ENCODE measurements around the gene RTN4RL2. TPM values are rescaled to one million over a fixed set of nuclear protein-coding genes. Genes with fewer than 3 reads are reported as not detected.

The RTN4RL2 gene
- total RNA-seq, 1 experiment from 2014 or later = 5.5 TPM

DNA sequence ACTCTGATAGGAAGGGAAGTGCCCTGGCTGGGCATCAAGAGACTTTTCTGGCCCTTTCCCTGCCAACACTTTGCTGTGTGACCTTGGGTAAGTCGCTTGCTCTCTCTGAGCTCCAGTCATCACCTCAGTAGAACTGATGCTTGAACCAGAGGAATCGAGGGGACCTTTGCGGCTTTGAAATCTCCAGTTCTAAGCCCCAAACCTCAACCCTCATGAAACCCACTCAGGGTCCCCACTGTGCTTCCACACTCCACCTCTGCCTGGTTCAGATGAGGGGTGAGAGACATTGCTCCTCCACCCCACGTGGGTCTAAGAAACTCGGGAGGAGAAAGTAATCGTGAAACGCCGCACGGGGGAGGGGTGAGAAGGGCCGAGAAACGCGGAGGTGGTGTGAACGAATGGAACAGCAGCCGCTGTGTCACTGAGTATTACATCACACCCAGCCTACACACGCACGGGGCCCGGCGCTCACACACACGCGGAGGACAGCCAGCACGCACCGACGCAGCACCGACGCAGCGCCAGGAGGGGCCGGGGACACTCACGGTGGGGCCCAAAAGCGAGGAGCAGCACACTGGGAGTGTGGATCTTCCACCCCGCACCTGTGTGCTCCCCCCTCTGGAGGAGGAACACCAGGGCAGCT lies 4.3 kb downstream of the RTN4RL2 start:
- H3K9me3 Mint-ChIP-seq (ENCODE audit: unreplicated experiment) = no peaks in the 10 kb centered on the region
- Histone ChIP-seq H3K36me3 (ENCODE audit: control insufficient read depth, insufficient read depth, low read length) (no peaks in the 10 kb centered on the region), H3K27me3 (replicated peaks; ENCODE audit: control insufficient read depth, insufficient read depth, low read length) (no peaks in the 10 kb centered on the region), H3K4me1 (peaks cover 2% of the 10 kb centered on the region; the same call in 1 of the 2 replicates), H3K9me3 (no peaks in the 10 kb centered on the region), H3K4me3 (ENCODE audit: low read depth, low read length) (no peak overlapping the region)
- H3K27me3 Mint-ChIP-seq (ENCODE audit: insufficient read depth, unreplicated experiment) = peaks cover 7% of the 10 kb centered on the region
- ChIA-PET POLR2A (no interaction called here), CTCF (interaction anchor here (1.6 to 2.0 kb wide), 2 partner anchors 12 kb away, joined by 5 to 6 read pairs; no protein-coding TSS in a partner anchor)
- peaks cover 7% of the 10 kb centered on the region for H3K36me3 Mint-ChIP-seq (ENCODE audit: insufficient read depth, unreplicated experiment)
- BruUV-seq (replicated peaks) = no TSS peak
- no peak overlapping the region for H3K4me3 Mint-ChIP-seq (ENCODE audit: unreplicated experiment)
- no peak overlapping the region for H3K27ac Mint-ChIP-seq (ENCODE audit: unreplicated experiment)
- intact Hi-C loops (cut with micrococcal nuclease; ENCODE audit: unreplicated experiment) = no loop called here
- TF ChIP-seq, protein P1, sequence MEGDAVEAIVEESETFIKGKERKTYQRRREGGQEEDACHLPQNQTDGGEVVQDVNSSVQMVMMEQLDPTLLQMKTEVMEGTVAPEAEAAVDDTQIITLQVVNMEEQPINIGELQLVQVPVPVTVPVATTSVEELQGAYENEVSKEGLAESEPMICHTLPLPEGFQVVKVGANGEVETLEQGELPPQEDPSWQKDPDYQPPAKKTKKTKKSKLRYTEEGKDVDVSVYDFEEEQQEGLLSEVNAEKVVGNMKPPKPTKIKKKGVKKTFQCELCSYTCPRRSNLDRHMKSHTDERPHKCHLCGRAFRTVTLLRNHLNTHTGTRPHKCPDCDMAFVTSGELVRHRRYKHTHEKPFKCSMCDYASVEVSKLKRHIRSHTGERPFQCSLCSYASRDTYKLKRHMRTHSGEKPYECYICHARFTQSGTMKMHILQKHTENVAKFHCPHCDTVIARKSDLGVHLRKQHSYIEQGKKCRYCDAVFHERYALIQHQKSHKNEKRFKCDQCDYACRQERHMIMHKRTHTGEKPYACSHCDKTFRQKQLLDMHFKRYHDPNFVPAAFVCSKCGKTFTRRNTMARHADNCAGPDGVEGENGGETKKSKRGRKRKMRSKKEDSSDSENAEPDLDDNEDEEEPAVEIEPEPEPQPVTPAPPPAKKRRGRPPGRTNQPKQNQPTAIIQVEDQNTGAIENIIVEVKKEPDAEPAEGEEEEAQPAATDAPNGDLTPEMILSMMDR (IDR thresholded peaks at IDR 0.05; ENCODE audit: insufficient read depth in 1 of 2, low read depth in 1 of 2, low read length in 1 of 2, severe bottlenecking in 1 of 2, unreplicated experiment in 1 of 2) = no peak
- H3K4me1 Mint-ChIP-seq (ENCODE audit: low read depth, unreplicated experiment) = peaks cover 5% of the 10 kb centered on the region
- DNase-seq = no peak

DNA sequence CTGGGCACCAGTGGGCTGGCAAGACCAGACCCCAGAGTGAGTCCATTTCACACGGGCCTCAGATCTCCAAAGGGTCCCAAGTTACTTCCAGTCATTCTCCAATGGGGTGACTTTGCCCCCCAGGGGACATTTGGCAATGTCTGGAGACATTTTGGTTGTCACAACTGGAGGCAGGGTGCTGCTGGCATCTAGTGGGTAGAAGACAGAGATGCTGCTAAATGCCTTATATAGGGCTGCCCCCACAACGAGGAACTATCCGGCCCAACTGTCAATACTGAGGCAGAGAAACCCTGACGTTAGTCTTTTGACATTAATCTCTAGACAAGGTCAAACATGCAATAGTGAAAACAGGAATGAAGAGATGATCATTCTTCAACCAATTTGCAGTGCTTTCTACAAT lies 6.4 kb downstream of the RTN4RL2 start:
- no peak overlapping the region for H3K4me3 Mint-ChIP-seq (ENCODE audit: unreplicated experiment)
- ChIA-PET CTCF (interaction anchor here (1.6 kb wide), 1 partner anchor 10 kb away, joined by 6 read pairs; no protein-coding TSS in a partner anchor), POLR2A (no interaction called here)
- no peaks in the 10 kb centered on the region for H3K4me1 Mint-ChIP-seq (ENCODE audit: low read depth, unreplicated experiment)
- H3K27ac Mint-ChIP-seq (ENCODE audit: unreplicated experiment) = no peak overlapping the region
- H3K9me3 ChIP-seq = no peaks in the 10 kb centered on the region
- no peaks in the 10 kb centered on the region for H3K9me3 Mint-ChIP-seq (ENCODE audit: unreplicated experiment)
- no peak for DNase-seq
- intact Hi-C loops (cut with micrococcal nuclease; ENCODE audit: unreplicated experiment) = no loop called here
- no peaks in the 10 kb centered on the region for H3K27me3 ChIP-seq (replicated peaks; ENCODE audit: control insufficient read depth, insufficient read depth, low read length)
- no peaks in the 10 kb centered on the region for H3K36me3 Mint-ChIP-seq (ENCODE audit: insufficient read depth, unreplicated experiment)
- TF ChIP-seq, protein P1 (IDR thresholded peaks at IDR 0.05; ENCODE audit: insufficient read depth in 1 of 2, low read depth in 1 of 2, low read length in 1 of 2, severe bottlenecking in 1 of 2, unreplicated experiment in 1 of 2) = no peak
- H3K36me3 ChIP-seq (ENCODE audit: control insufficient read depth, insufficient read depth, low read length) = no peaks in the 10 kb centered on the region
- no TSS peak for BruUV-seq (replicated peaks)
- H3K4me3 ChIP-seq (ENCODE audit: low read depth, low read length) = no peak overlapping the region
- H3K27me3 Mint-ChIP-seq (ENCODE audit: insufficient read depth, unreplicated experiment) = peaks cover under 1% of the 10 kb centered on the region
- no peaks in the 10 kb centered on the region for H3K4me1 ChIP-seq

DNA sequence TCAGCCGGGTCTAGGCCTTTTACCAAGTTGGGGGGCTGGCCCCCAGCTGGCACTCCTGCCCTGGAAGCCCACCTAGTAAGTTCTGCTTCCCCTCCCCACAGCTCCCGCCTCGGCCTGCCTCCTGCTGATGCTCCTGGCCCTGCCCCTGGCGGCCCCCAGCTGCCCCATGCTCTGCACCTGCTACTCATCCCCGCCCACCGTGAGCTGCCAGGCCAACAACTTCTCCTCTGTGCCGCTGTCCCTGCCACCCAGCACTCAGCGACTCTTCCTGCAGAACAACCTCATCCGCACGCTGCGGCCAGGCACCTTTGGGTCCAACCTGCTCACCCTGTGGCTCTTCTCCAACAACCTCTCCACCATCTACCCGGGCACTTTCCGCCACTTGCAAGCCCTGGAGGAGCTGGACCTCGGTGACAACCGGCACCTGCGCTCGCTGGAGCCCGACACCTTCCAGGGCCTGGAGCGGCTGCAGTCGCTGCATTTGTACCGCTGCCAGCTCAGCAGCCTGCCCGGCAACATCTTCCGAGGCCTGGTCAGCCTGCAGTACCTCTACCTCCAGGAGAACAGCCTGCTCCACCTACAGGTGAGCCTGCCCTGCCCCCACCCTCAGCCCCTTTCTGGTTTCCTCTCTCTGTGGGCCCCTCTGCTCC lies 7.3 kb downstream of the RTN4RL2 start:
- no peaks in the 10 kb centered on the region for H3K36me3 ChIP-seq (ENCODE audit: control insufficient read depth, insufficient read depth, low read length)
- CTCF ChIA-PET = no interaction called here
- no peaks in the 10 kb centered on the region for H3K36me3 Mint-ChIP-seq (ENCODE audit: insufficient read depth, unreplicated experiment)
- H3K27me3 Mint-ChIP-seq (ENCODE audit: insufficient read depth, unreplicated experiment) = no peaks in the 10 kb centered on the region
- no peaks in the 10 kb centered on the region for H3K27me3 ChIP-seq (replicated peaks; ENCODE audit: control insufficient read depth, insufficient read depth, low read length)
- DNase-seq = no peak
- TF ChIP-seq, protein P1 (IDR thresholded peaks at IDR 0.05; ENCODE audit: insufficient read depth in 1 of 2, low read depth in 1 of 2, low read length in 1 of 2, severe bottlenecking in 1 of 2, unreplicated experiment in 1 of 2) = no peak
- H3K4me1 Mint-ChIP-seq (ENCODE audit: low read depth, unreplicated experiment) = no peaks in the 10 kb centered on the region
- intact Hi-C loops (cut with micrococcal nuclease; ENCODE audit: unreplicated experiment) = no loop called here
- H3K9me3 ChIP-seq = no peaks in the 10 kb centered on the region
- no peaks in the 10 kb centered on the region for H3K4me1 ChIP-seq
- no peak overlapping the region for H3K4me3 Mint-ChIP-seq (ENCODE audit: unreplicated experiment)
- no TSS peak for BruUV-seq (replicated peaks)
- POLR2A ChIA-PET = no interaction called here
- no peaks in the 10 kb centered on the region for H3K9me3 Mint-ChIP-seq (ENCODE audit: unreplicated experiment)
- H3K4me3 ChIP-seq (ENCODE audit: low read depth, low read length) = no peak overlapping the region
- no peak overlapping the region for H3K27ac Mint-ChIP-seq (ENCODE audit: unreplicated experiment)
